Measurements from ENCODE around the gene GGN. TPM values are rescaled to one million over a fixed set of nuclear protein-coding genes. Genes with fewer than 3 reads are reported as not detected.

GGN gene
- polyA plus RNA-seq, 1 of the 3 experiments (the other 2 are of a cell fraction): 0.48 TPM

GRCh38 chr19:38424272-38424671 lies 36.4 kb upstream of the GGN start:
- no peak overlapping the region for H3K4me3 ChIP-seq (ENCODE audit: low read depth in 2 of 2, low read length in 1 of 2)
- H3K79me2 ChIP-seq (ENCODE audit: insufficient read depth): no peaks in the 10 kb centered on the region
- H3K27me3 ChIP-seq (ENCODE audit: insufficient read depth): no peaks in the 10 kb centered on the region
- no peak for DNase-seq
- H3K36me3 ChIP-seq (replicated peaks in 1 of 2; ENCODE audit: control insufficient read depth in 1 of 2, insufficient read depth in 2 of 2, low read length in 1 of 2): no peaks in the 10 kb centered on the region
- 66% methylated on average over 5 of the region's 5 CpGs for WGBS (ENCODE audit: low lambda C conversion rate)
- CTCF ChIA-PET: interaction anchor here (3.5 kb wide), 1 partner anchor 21 kb away, joined by 9 read pairs; the partner anchor contains the start of gene FAM98C
- TF ChIP-seq ZBTB33 (IDR thresholded peaks at IDR 0.05; ENCODE audit: borderline replicate concordance, low read depth): no peak
- TF ChIP-seq ELF1 (IDR thresholded peaks at IDR 0.05): no peak
- POLR2A ChIA-PET: no interaction called here
- H3K4me2 ChIP-seq: no peak overlapping the region
- no peak overlapping the region for H3K9ac ChIP-seq
- H4K20me1 ChIP-seq (ENCODE audit: insufficient read depth): no peaks in the 10 kb centered on the region
- H3F3A ChIP-seq (replicated peaks; ENCODE audit: insufficient read depth): no peaks in the 10 kb centered on the region
- H3K9me3 ChIP-seq: no peaks in the 10 kb centered on the region
- H3K9me2 ChIP-seq: no peaks in the 10 kb centered on the region
- H3K27ac ChIP-seq (ENCODE audit: low read depth in 2 of 2, low read length in 1 of 2): no peak overlapping the region
- no peak overlapping the region for H2AFZ ChIP-seq (ENCODE audit: low read depth)
- H3K4me1 ChIP-seq (ENCODE audit: control insufficient read depth in 1 of 2, insufficient read depth in 2 of 2, low read depth in 1 of 2, low read length in 1 of 2): no peaks in the 10 kb centered on the region

GRCh38 chr19:38422438-38422837 lies 34.6 kb upstream of the GGN start:
- Histone ChIP-seq H2AFZ (ENCODE audit: low read depth) (no peak overlapping the region), H3K79me2 (ENCODE audit: insufficient read depth) (no peaks in the 10 kb centered on the region), H3K9me2 (no peaks in the 10 kb centered on the region), H3K4me2 (no peak overlapping the region), H3K36me3 (replicated peaks in 1 of 2; ENCODE audit: control insufficient read depth in 1 of 2, insufficient read depth in 2 of 2, low read length in 1 of 2) (no peaks in the 10 kb centered on the region), H4K20me1 (ENCODE audit: insufficient read depth) (no peaks in the 10 kb centered on the region), H3F3A (replicated peaks; ENCODE audit: insufficient read depth) (no peaks in the 10 kb centered on the region), H3K27ac (ENCODE audit: low read depth in 2 of 2, low read length in 1 of 2) (no peak overlapping the region), H3K9ac (no peak overlapping the region), H3K4me3 (ENCODE audit: low read depth in 2 of 2, low read length in 1 of 2) (no peak overlapping the region), H3K27me3 (ENCODE audit: insufficient read depth) (no peaks in the 10 kb centered on the region), H3K9me3 (no peaks in the 10 kb centered on the region), H3K4me1 (ENCODE audit: control insufficient read depth in 1 of 2, insufficient read depth in 2 of 2, low read depth in 1 of 2, low read length in 1 of 2) (no peaks in the 10 kb centered on the region)
- no peak for TF ChIP-seq FOXJ3 (CRISPR knock-in tag; IDR thresholded peaks at IDR 0.05)
- TF ChIP-seq POLR2AphosphoS5 (IDR thresholded peaks at IDR 0.05; ENCODE audit: low read depth, low read length): no peak
- no peak for TF ChIP-seq EZH2phosphoT487 (IDR thresholded peaks at IDR 0.05; ENCODE audit: borderline replicate concordance, low read depth)
- ChIA-PET CTCF (no interaction called here), POLR2A (no interaction called here)
- DNase-seq: no peak
- 84% methylated on average over 7 of the region's 7 CpGs for WGBS (ENCODE audit: low lambda C conversion rate)

- Histone ChIP-seq H3K4me2 (no peak overlapping the region), H3K36me3 (replicated peaks in 1 of 2; ENCODE audit: control insufficient read depth in 1 of 2, insufficient read depth in 2 of 2, low read length in 1 of 2) (no peaks in the 10 kb centered on the region), H3K9me2 (no peaks in the 10 kb centered on the region), H3K9ac (no peak overlapping the region), H3K79me2 (ENCODE audit: insufficient read depth) (no peaks in the 10 kb centered on the region), H3K4me1 (ENCODE audit: control insufficient read depth in 1 of 2, insufficient read depth in 2 of 2, low read depth in 1 of 2, low read length in 1 of 2) (no peaks in the 10 kb centered on the region), H4K20me1 (ENCODE audit: insufficient read depth) (no peaks in the 10 kb centered on the region), H2AFZ (ENCODE audit: low read depth) (no peak overlapping the region), H3F3A (replicated peaks; ENCODE audit: insufficient read depth) (no peaks in the 10 kb centered on the region), H3K9me3 (no peaks in the 10 kb centered on the region), H3K27me3 (ENCODE audit: insufficient read depth) (no peaks in the 10 kb centered on the region), H3K27ac (ENCODE audit: low read depth in 2 of 2, low read length in 1 of 2) (no peak overlapping the region), H3K4me3 (ENCODE audit: low read depth in 2 of 2, low read length in 1 of 2) (no peak overlapping the region)
- 61% methylated on average over 7 of the region's 14 CpGs for WGBS (ENCODE audit: low lambda C conversion rate)
- CTCF ChIA-PET: no interaction called here
- TF ChIP-seq RXRA (IDR thresholded peaks at IDR 0.05; ENCODE audit: borderline replicate concordance, low read depth): no peak
- no peak for TF ChIP-seq CHD2 (IDR thresholded peaks at IDR 0.05; ENCODE audit: low read length, partially characterized antibody)
- no peak for TF ChIP-seq ZBTB33 (IDR thresholded peaks at IDR 0.05; ENCODE audit: borderline replicate concordance, low read depth)
- TF ChIP-seq RAD21 (IDR thresholded peaks at IDR 0.05; ENCODE audit: low read length): no peak
- no peak for TF ChIP-seq TCF12 (IDR thresholded peaks at IDR 0.05)
- TF ChIP-seq YY1 (IDR thresholded peaks at IDR 0.05; ENCODE audit: low read depth): no peak
- no peak for TF ChIP-seq SMC3 (IDR thresholded peaks at IDR 0.05; ENCODE audit: low read depth, low read length)
- no peak for TF ChIP-seq NRF1 (IDR thresholded peaks at IDR 0.05; ENCODE audit: low read depth, low read length)
- no peak for TF ChIP-seq TAF1 (IDR thresholded peaks at IDR 0.05; ENCODE audit: borderline replicate concordance, low read depth, low read length)
- TF ChIP-seq MXI1 (IDR thresholded peaks at IDR 0.05; ENCODE audit: low read depth, low read length): no peak
- no peak for TF ChIP-seq MEF2A (IDR thresholded peaks at IDR 0.05; ENCODE audit: borderline replicate concordance, low read depth)
- POLR2A ChIA-PET: no interaction called here
- no peak for DNase-seq
These were observed 34.0 kb upstream of the GGN start for GRCh38 chr19:38421856-38422255.

Data from SK-N-SH (cell line).